WERI-Rb-1 (cell line): ENCODE results near the gene UCP2.

ENCODE experiments used
- DNase-seq: peaks from one replicate; pipeline ENCODE4 v3.0.0-alpha.2; 2020
- H3K27ac ChIP-seq: fragments of 250-450 bp; sonication (Bioruptor Pico); 2 replicates; pipeline ENCODE4 v1.5.1; 2020; ENCODE audit warnings: mild to moderate bottlenecking, moderate library complexity
- H3K27me3 ChIP-seq: fragments of 250-450 bp; sonication (Bioruptor Pico); 2 replicates; pipeline ENCODE4 v1.5.1; 2021; ENCODE audit warnings: mild to moderate bottlenecking, low read depth, moderate library complexity; ENCODE audit not compliant: insufficient read depth, severe bottlenecking
- H3K36me3 ChIP-seq: fragments of 250-450 bp; sonication (Bioruptor Pico); 2 replicates; pipeline ENCODE4 v1.5.1; 2020; ENCODE audit warnings: mild to moderate bottlenecking, moderate library complexity
- H3K4me3 ChIP-seq: 2 replicates; pipeline ENCODE4 v1.5.1; 2011; ENCODE audit warnings: low read depth, mild to moderate bottlenecking, control low read depth, low read length
- H3K9me3 ChIP-seq: fragments of 250-450 bp; sonication (Bioruptor Pico); 2 replicates; pipeline ENCODE4 v1.5.1; 2021; ENCODE audit warnings: mild to moderate bottlenecking, moderate library complexity; ENCODE audit not compliant: severe bottlenecking
- TF ChIP-seq, protein P1 (sequence below): IDR thresholded peaks from 2 replicates; pipeline ENCODE4 v1.5.1; 2011; ENCODE audit warnings: low read depth, mild to moderate bottlenecking, control low read depth, inconsistent platforms, low read length

Gene UCP2

DNA sequence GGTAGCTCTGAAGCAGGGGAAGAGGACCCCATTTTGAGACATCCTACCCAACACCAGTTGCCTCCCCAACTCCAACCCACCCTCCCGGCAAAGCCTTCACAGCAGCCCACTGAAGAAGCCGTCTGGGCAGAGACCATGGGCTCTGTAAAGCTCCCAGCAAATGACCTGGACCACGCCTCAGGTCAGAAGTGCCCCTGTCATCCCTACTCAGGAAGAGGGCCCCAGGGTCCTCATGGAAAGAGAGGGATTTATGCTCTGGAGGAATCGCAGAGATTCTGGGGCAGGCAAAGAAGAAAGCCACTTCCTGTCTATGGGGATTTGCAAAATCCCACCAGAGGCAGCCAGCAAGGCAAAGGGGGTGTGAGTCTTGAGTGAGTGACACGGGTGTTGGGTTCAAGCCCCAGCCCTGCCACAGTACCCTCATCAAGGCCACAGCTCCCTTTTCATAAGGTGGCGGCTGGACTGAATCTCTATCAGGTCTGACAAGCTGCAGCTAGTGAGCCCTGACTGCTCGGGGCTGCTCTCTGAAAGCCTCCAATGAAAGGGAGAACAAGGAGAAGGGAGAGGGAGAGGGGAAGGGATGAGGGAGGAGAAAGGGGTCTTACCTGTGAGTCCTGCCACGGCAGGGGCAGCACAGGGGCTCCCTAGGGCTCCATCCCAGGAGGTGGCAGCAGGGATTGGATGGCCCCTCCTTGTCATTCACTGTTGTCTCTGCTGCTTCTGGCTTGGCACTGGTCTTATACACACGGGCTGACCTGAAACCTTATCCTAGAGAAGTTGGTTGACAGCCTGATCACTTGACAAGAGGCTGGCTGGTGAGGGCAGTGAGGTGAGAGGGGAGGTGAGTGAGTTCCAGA is 26.0 kb upstream of the UCP2 start, which contains the start of gene UCP3:
Gene UCP3 (minus strand): TSS at position 713 of the 857 bp plus-strand sequence. CDS start 2,043 bp downstream, outside the sequence.
- DNase-seq, result no peak
- no peak within 1 kb of the TSS for H3K4me3 ChIP-seq
- peaks cover 12% of the 10 kb centered on the region for H3K36me3 ChIP-seq
- no peaks in the 10 kb centered on the region for H3K27me3 ChIP-seq
- TF ChIP-seq, protein P1, sequence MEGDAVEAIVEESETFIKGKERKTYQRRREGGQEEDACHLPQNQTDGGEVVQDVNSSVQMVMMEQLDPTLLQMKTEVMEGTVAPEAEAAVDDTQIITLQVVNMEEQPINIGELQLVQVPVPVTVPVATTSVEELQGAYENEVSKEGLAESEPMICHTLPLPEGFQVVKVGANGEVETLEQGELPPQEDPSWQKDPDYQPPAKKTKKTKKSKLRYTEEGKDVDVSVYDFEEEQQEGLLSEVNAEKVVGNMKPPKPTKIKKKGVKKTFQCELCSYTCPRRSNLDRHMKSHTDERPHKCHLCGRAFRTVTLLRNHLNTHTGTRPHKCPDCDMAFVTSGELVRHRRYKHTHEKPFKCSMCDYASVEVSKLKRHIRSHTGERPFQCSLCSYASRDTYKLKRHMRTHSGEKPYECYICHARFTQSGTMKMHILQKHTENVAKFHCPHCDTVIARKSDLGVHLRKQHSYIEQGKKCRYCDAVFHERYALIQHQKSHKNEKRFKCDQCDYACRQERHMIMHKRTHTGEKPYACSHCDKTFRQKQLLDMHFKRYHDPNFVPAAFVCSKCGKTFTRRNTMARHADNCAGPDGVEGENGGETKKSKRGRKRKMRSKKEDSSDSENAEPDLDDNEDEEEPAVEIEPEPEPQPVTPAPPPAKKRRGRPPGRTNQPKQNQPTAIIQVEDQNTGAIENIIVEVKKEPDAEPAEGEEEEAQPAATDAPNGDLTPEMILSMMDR, result no peak
- H3K9me3 ChIP-seq, result no peaks in the 10 kb centered on the region
- H3K27ac ChIP-seq, result peak within 1 kb of the TSS; percentile 55; the same call in 1 of the 2 replicates

GRCh38 chr11:74007691-74008372 is 25.2 kb upstream of the UCP2 start:
- DNase-seq, result no peak
- Histone ChIP-seq H3K27me3 (no peaks in the 10 kb centered on the region), H3K36me3 (peaks cover 15% of the 10 kb centered on the region), H3K27ac (no peak overlapping the region), H3K9me3 (no peaks in the 10 kb centered on the region), H3K4me3 (no peak overlapping the region)
- TF ChIP-seq, protein P1, result no peak

- peaks cover 14% of the 10 kb centered on the region for H3K36me3 ChIP-seq
- no peak for DNase-seq
- H3K4me3 ChIP-seq, result no peak overlapping the region
- TF ChIP-seq, protein P1, result no peak
- H3K9me3 ChIP-seq, result no peaks in the 10 kb centered on the region
- no peak overlapping the region; the same call in 1 of the 2 replicates for H3K27ac ChIP-seq
- no peaks in the 10 kb centered on the region for H3K27me3 ChIP-seq
These were observed 24.2 kb upstream of the UCP2 start for GRCh38 chr11:74006743-74007304.

DNA sequence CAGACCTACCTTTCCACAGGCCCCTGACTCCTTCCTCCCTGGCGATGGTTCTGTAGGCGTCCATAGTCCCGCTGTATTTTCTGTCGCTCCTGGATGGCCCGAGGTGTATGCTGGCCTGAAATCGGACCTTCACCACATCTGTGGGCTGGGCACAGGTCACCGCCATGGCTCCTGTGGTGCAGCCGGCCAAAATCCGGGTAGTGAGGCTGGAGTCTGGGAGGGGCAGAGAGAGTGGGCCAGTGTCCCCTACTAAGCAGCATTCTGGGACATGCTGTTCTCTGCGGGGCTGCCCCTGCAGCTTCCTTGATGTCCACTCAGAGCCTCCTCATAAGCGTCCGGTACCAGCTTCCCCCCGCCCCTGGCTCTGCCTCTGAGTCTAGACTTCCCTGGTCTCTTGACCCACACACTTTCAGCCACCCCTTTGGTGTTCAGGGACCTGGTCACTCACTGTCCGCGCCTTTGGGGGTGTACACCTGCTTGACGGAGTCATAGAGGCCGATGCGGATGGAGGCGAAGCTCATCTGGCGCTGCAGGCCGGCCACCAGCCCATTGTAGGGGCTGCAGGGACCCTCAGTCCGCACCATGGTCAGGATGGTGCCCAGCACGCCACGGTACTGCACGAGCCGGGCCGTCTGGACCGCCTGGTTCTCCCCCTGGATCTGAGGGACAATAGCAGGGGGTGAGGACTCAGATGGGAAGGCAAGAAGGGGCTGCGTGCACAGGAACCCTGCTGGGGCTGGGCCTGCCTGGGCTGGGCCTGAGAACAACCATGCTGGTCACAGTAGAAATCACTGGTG is 23.3 kb upstream of the UCP2 start:
- Histone ChIP-seq H3K9me3 (no peaks in the 10 kb centered on the region), H3K4me3 (no peak overlapping the region), H3K27ac (no peak overlapping the region), H3K27me3 (no peaks in the 10 kb centered on the region), H3K36me3 (peaks cover 11% of the 10 kb centered on the region; the same call in 1 of the 2 replicates)
- TF ChIP-seq, protein P1, result no peak
- DNase-seq, result no peak

DNA sequence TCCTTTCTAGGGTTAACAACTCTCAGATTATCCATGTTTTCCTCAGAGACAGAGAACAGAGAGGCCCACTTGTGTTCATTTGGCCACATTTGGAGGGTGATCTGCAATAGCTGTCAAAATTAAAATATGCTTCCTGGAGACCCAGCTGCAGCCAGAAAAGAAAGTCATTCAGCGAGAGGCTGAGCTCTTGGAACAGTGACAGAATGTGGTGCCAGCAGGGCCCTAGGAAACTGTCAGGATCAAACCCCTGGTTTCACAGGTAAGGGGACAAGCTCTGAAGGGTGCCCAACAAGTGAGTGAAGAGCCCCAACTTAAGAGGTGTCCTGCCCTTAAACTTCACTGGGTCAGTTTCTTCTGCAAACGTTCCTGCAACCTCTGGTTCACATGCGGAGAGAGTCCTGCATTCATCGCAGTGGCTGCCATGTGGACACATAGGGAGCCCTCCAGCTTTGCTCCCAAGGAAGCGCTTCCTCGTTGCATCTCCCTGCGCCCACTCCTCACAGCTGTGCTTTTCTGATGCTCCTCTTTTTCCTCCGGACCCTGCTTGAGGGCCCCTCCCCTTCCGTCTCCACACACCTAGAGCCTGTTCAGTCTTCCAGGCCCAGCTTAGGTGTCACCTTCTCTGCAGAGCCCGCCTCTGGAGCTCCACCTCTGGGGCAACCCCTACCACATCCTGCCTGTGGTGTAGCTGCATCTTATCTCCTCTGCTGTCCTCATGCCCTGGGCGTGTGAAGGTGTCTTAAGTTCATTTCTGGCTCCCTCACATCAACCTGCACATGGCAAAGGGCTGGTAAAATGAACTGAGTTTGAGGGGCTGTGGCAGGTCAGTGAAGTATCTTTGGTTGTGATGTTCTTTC is 22.3 kb upstream of the UCP2 start:
- H3K36me3 ChIP-seq, result peaks cover 11% of the 10 kb centered on the region; the same call in 1 of the 2 replicates
- H3K27ac ChIP-seq, result no peak overlapping the region
- H3K9me3 ChIP-seq, result no peaks in the 10 kb centered on the region
- H3K27me3 ChIP-seq, result no peaks in the 10 kb centered on the region
- DNase-seq, result no peak
- TF ChIP-seq, protein P1, result no peak
- no peak overlapping the region for H3K4me3 ChIP-seq
